IPS DF 4.7 (cell line): ENCODE measurements around the gene CD164L2.

ENCODE experiments used
- DNase-seq: peaks from one replicate; pipeline ENCODE4 v3.0.0-alpha.2; 2013; ENCODE audit warnings: low spot score; ENCODE audit errors: extremely low read depth

CD164L2 gene

GRCh38 chr1:27346991-27347624 is 36.0 kb downstream of the CD164L2 start:
- DNase-seq, result no peak

GRCh38 chr1:27346357-27346756 is 36.8 kb downstream of the CD164L2 start:
- no peak for DNase-seq

- DNase-seq, result no peak
Observed at GRCh38 chr1:27345272-27345671, 37.9 kb downstream of the CD164L2 start.

- DNase-seq, result no peak
Observed at GRCh38 chr1:27343639-27344025, 39.5 kb downstream of the CD164L2 start.

GRCh38 chr1:27342778-27343638 is 40.1 kb downstream of the CD164L2 start:
- no peak for DNase-seq

- DNase-seq, result no peak
Observed at GRCh38 chr1:27342391-27342777, 40.7 kb downstream of the CD164L2 start.

GRCh38 chr1:27341525-27342252 is 41.4 kb downstream of the CD164L2 start, which contains the start of gene SYTL1:
Gene SYTL1 (plus strand): TSS chr1:27342022. CDS start chr1:27345335, 3,313 bp downstream.
- DNase-seq, result no peak

GRCh38 chr1:27339213-27339612 is 43.9 kb downstream of the CD164L2 start:
- no peak for DNase-seq

- no peak for DNase-seq
Observed at GRCh38 chr1:27338751-27339150, 44.4 kb downstream of the CD164L2 start.

- DNase-seq, result no peak
Observed at GRCh38 chr1:27336756-27337155, 46.4 kb downstream of the CD164L2 start.

GRCh38 chr1:27335506-27336422 is 47.4 kb downstream of the CD164L2 start:
- no peak for DNase-seq

- no peak for DNase-seq
Observed at GRCh38 chr1:27333717-27334279, 49.3 kb downstream of the CD164L2 start.

- DNase-seq, result no peak
Observed at GRCh38 chr1:27332536-27333281, 50.4 kb downstream of the CD164L2 start.

GRCh38 chr1:27331922-27332321 is 51.2 kb downstream of the CD164L2 start:
- no peak for DNase-seq

- DNase-seq, result no peak
Observed at GRCh38 chr1:27331426-27331825, 51.7 kb downstream of the CD164L2 start.

GRCh38 chr1:27330786-27331185 is 52.3 kb downstream of the CD164L2 start:
- DNase-seq, result no peak
